Endothelial cell of hepatic sinusoid (primary cell): ENCODE measurements around the gene GRK5.

ENCODE experiments used
- in situ Hi-C: cut with HindIII; loops from 2 replicates; pipeline ENCODE4 v1.10.0; 2017; ENCODE audit warnings: low sequenced_read_pairs

GRK5 gene

GRCh38 chr10:119309423-119309770 is 102.0 kb downstream of the GRK5 start:
- in situ Hi-C loops, result loop anchor here (5.0 kb wide), 1 partner anchor 87 kb away; no protein-coding TSS in a partner anchor

GRCh38 chr10:119310806-119311205 is 103.4 kb downstream of the GRK5 start:
- in situ Hi-C loops, result no loop called here

- in situ Hi-C loops, result no loop called here
Measured at GRCh38 chr10:119312241-119312640, 104.9 kb downstream of the GRK5 start.

GRCh38 chr10:119313024-119313423 is 105.7 kb downstream of the GRK5 start:
- in situ Hi-C loops, result no loop called here

DNA sequence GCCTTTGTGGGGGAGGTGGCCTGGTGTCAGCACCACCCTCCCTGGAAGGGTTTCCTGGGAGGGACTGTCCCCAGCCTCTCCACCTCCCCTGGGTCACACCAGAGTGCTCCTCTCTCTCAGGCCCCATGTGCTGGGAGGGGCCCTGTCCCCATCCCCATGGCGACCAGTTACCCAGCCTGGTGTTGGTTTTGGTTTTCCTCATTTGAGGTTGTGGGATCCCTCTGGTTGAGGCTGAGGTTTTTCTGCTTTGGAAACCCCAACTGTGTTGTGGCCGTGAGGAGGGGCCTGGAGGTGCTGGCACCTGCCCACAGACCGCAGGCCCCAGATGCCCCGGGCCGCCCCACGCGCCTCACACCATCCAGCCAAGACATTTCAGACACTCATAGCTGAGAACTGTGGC is 106.3 kb downstream of the GRK5 start:
- in situ Hi-C loops, result no loop called here

- in situ Hi-C loops, result no loop called here
Measured at GRCh38 chr10:119314061-119314460, 106.7 kb downstream of the GRK5 start.

DNA sequence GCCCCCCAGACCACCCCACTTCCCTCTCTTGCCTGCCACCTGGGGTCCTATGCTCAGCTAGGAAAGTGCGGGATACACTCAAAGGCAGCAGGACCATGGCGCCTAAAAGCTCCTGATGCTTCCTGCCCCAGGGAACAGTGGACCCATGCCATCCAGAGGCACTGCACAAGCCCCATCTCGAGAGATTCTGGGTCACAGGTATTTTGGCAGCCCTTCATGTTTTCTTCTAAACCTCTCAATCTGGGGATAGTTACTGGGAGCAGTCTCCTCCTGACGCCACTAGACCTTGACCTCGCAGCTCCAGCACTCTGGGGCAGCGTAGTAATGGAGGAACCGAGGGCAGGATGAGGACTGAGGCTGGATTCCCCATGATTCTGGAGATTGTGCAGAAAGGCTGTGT is 107.1 kb downstream of the GRK5 start:
- in situ Hi-C loops, result no loop called here

GRCh38 chr10:119315128-119316001 is 108.0 kb downstream of the GRK5 start:
- in situ Hi-C loops, result no loop called here

DNA sequence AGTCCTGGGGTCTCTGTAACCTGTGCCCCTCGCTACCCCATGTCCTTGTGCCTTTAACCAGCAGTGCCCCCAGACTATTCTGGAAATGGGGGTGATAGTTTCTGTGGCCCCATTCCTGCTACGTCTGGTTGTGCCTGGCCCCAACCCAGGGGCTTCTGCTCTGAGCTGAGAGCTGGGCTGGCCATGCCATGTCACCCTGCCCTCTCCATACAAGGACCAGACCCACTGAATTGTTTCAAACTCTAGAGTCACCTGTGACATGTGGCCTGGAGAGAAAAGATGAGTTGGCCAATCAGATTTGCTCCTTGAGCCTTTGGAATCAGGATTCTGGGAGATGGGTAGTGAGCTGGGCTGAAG is 108.6 kb downstream of the GRK5 start:
- in situ Hi-C loops, result no loop called here

DNA sequence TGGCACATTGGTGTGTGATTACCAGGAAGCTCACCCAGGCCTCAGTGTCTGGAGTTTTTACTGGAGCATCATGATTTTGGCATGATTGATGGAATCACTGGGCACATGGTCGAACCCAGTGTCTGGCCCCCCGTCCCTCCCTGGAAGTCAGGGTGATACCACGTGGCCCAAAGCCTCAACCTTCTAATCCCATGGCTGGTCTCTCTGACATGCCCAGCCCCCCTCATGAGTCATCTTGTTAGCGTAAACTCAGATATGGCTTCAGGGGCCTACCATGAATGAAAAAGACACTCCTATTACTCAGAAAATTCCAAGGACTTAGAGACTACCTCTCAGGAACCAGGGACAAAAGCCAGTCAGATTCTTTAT is 109.3 kb downstream of the GRK5 start:
- in situ Hi-C loops, result no loop called here

- in situ Hi-C loops, result no loop called here
Measured at GRCh38 chr10:119318411-119319160, 111.2 kb downstream of the GRK5 start.

- in situ Hi-C loops, result no loop called here
Measured at GRCh38 chr10:119319161-119319919, 112.0 kb downstream of the GRK5 start.

DNA sequence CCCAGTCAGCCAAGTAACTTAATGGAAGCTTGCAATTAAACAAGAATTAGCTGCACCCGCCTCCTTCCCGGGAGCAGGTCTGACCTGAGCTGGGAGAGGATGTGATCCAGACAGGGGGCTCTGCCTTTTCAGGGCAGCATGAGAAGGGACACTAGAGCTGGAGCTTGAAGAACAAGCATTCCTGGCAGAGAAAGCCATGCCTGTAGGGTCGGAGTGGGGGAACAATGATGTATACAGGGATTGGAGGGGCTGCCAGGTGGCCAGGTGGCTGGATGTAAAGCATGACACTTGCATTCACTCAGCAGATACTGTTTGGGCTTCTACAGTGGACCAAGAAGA is 112.5 kb downstream of the GRK5 start:
- in situ Hi-C loops, result loop anchor here (5.0 kb wide), 1 partner anchor 33 kb away; no protein-coding TSS in a partner anchor

DNA sequence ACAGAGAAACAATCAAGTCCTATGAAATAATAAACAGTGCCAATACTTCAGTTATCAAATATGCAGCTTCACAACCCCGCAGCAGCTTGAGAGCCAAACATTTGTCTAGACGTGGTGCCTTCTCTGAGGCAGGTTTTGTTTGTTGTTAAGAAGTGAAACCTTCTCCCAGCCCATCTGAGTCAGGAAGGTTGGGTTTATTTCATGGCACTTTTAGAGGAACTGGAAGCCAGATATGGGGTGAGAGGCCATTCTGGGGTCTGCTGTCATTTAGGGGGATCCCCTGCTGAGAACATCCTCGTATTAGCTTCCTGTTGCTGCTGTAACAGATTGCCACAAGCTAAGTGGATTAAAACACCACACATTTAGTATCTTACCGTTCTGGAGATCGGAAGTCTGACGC is 113.6 kb downstream of the GRK5 start:
- in situ Hi-C loops, result loop anchor here (5.0 kb wide), 1 partner anchor 34 kb away; no protein-coding TSS in a partner anchor

- in situ Hi-C loops, result loop anchor here (5.0 kb wide), 1 partner anchor 36 kb away; no protein-coding TSS in a partner anchor
Measured at GRCh38 chr10:119323085-119324016, 116.0 kb downstream of the GRK5 start.

DNA sequence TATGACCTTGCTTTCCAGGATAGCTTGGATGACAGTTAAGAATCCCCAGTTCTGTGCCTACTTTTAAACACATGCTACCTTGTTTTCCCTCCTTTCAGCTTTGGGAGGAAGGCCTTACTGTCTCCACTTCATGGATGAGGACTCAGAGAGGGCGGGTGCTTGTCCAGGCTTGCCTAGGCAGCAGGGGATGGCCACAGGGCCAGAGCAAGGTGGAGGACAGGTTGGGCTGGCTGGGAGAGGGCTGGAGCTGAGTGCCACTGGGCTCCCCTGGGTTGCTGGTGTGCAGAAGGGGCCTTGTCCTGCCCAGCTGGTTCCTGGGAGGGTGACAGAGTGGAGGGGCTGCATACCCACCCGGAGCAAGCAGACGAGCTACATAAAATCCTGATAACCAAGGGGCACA is 117.8 kb downstream of the GRK5 start:
- in situ Hi-C loops, result no loop called here

GRCh38 chr10:119326167-119326566 is 118.8 kb downstream of the GRK5 start:
- in situ Hi-C loops, result no loop called here

DNA sequence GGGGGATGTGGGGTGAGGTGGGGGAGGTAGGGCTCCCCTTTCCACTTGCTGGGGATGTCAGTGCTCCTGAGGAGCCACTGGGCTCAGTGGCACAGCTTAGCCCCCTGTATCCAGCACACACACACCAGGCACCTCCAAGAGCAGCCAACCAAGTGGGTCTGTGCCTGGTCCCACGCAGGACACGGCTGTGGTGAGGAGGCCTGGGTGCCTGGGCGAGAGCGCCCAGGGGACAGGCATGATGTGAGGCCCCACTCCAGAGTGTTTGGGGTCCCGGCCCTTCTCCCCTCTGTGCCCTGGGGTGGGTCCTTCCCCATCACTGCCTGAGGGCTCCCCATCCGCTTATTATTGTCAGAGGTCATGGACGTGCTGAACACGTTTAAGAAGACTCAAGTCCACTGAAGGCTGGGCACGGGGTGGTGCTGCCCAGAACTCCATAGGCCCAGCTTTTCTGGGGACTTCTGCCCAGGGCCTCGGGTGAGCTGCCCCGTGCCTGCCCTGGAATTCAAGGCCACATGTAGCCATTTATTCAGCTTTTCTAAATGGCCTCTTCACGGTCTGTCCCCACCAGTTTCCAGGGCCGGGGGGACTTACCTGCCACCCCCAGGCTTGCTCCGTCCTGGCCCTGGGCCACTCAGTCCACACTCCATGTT is 119.8 kb downstream of the GRK5 start:
- in situ Hi-C loops, result no loop called here

GRCh38 chr10:119328223-119328622 is 120.9 kb downstream of the GRK5 start:
- in situ Hi-C loops, result no loop called here

DNA sequence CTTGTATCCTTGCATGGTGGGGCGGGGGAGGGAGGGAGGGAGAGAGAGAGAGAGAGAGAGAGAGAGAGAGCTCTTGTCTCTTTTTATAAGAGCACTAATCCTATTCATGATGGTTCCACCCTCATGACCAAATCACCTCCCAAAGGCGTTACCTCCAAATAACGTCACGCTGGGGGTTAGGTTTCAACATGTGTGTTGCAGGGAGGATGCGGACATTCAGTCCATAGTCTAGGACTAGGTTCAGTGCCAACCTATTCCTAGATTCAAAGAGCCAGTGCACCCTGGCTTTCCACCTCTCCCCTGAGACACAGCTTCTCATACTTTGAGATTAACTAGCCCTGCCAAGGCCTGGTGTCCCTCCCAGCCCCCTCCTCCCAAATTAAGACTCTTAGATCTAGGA is 123.0 kb downstream of the GRK5 start:
- in situ Hi-C loops, result no loop called here
